VCaP (cell line): ENCODE data around the gene CRTC3.
"Not testable (repeated sequence)": the region's sequence is repeated elsewhere in the genome, so short reads cannot be mapped to it uniquely, and the experiment has no call there.

Source experiments
- H3K27ac ChIP-seq: fragments of 450-650 bp; 2 replicates; pipeline ENCODE4 v1.5.1; 2017
- CTCF ChIP-seq: fragments of 450-650 bp; conservative IDR thresholded peaks from 2 replicates; pipeline ENCODE4 v1.5.1; 2017; ENCODE audit warnings: mild to moderate bottlenecking, moderate library complexity

The CRTC3 gene

GRCh38 chr15:90659481-90659880, 129.8 kb downstream of the CRTC3 start:
- TF ChIP-seq CTCF, result no peak
- H3K27ac ChIP-seq, result peak overlapping the region; percentile 6; the same call in 1 of the 2 replicates

GRCh38 chr15:90660195-90660998, 130.7 kb downstream of the CRTC3 start:
- no peak overlapping the region for H3K27ac ChIP-seq
- no peak for TF ChIP-seq CTCF

GRCh38 chr15:90660999-90661330, 131.2 kb downstream of the CRTC3 start:
- H3K27ac ChIP-seq, result not testable (repeated sequence)

- peak overlapping the region; percentile 56 for H3K27ac ChIP-seq
Measured at GRCh38 chr15:90664081-90664461, 134.3 kb downstream of the CRTC3 start.

- H3K27ac ChIP-seq, result peak overlapping the region; percentile 84
- TF ChIP-seq CTCF, result no peak
Measured at GRCh38 chr15:90664650-90665287, 135.0 kb downstream of the CRTC3 start.

- H3K27ac ChIP-seq, result peak overlapping the region; percentile 84
- TF ChIP-seq CTCF, result no peak
Measured at GRCh38 chr15:90665288-90666134, 135.8 kb downstream of the CRTC3 start.

GRCh38 chr15:90666135-90666909, 136.6 kb downstream of the CRTC3 start:
- H3K27ac ChIP-seq, result peak overlapping the region; percentile 84
- TF ChIP-seq CTCF, result no peak
